DMS153 treated with DMSO at 0.1 percent for 48 hours (cell line): ENCODE data around the gene XCR1.
"Not testable (repeated sequence)": the region's sequence is repeated elsewhere in the genome, so short reads cannot be mapped to it uniquely, and the experiment has no call there.

Source experiments
- DNase-seq: peaks from one replicate; lab custom pipeline; 2025; ENCODE audit not compliant: unreplicated experiment; lab: John Stamatoyannopoulos, UW

The XCR1 gene, protein sequence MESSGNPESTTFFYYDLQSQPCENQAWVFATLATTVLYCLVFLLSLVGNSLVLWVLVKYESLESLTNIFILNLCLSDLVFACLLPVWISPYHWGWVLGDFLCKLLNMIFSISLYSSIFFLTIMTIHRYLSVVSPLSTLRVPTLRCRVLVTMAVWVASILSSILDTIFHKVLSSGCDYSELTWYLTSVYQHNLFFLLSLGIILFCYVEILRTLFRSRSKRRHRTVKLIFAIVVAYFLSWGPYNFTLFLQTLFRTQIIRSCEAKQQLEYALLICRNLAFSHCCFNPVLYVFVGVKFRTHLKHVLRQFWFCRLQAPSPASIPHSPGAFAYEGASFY

GRCh38 chr3:46027021-46027705, at the start of gene XCR1:
Gene XCR1, minus strand, starts transcription at chr3:46027483. Its CDS starts 5,536 bp downstream, at chr3:46021947.
- DNase-seq: no peak

GRCh38 chr3:46076606-46077005, 49.3 kb upstream of the XCR1 start:
- no peak for DNase-seq

DNA sequence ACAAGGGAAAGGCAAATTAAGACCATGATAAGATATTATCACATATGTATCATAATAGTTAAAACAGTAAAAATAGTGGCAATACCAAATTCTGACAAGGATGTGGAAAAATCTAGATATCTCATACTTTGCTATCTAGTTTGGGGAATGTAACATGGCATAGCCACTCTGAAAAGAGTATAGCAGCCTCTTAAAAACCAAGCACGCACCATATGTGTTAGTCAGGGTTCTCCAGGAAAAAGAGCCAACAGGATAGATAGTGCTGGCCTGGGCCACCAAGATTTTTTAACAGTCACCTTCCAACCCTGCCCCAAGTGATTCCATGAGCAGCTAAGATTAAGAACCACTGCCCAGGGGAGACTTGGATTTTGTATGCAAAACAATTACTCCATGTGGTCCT, 48.5 kb upstream of the XCR1 start:
- DNase-seq: no peak

DNA sequence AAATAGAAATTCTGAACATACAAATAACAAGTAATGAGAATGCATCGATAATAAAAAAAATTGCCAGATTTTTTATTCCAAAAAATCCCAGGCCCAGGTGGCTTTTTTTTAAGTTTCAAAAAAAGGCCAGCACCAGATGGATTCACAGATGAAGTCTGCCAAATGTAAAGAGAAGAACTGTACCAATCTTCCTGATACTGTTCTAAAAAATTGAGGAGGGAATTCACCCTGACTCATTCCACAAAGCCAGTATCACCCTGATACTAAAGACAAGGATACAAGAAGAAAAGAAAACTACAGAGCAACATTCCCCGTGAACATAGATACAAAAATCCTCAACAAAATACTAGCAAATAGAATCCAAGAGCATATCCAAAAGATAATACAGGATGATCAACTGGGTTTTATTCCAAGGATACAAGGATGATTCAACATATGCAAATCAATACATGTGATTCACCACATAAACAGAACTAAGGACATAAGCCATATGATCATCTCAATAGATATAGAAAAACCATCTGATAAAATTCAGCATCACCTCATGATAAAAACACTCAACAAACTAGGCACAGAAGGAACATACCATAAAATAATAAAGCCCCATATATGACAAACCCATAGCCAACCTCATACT, 44.1 kb upstream of the XCR1 start:
- no peak for DNase-seq

GRCh38 chr3:46070595-46071093, 43.4 kb upstream of the XCR1 start:
- DNase-seq: no peak

- DNase-seq: no peak
Observed at GRCh38 chr3:46068501-46068900, 41.2 kb upstream of the XCR1 start.

DNA sequence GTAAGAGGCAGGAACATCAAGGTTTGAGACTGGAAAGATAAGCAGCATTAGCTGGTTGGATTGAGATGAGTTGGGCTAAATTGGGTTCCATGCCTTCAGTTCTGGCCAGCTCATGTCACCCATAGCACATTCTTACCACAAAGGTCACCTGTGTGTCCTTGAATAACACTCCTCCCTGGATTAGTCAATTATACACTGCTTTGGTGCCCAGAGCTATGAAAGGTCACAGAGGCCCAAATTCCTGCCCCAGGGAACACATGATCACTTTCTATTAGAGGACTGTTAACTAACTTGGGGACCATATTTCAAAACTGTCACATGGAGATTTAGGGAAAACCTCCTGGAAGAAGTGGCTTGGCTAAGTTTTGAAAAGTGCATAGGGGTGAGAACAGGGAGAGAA, 40.1 kb upstream of the XCR1 start:
- no peak for DNase-seq

DNA sequence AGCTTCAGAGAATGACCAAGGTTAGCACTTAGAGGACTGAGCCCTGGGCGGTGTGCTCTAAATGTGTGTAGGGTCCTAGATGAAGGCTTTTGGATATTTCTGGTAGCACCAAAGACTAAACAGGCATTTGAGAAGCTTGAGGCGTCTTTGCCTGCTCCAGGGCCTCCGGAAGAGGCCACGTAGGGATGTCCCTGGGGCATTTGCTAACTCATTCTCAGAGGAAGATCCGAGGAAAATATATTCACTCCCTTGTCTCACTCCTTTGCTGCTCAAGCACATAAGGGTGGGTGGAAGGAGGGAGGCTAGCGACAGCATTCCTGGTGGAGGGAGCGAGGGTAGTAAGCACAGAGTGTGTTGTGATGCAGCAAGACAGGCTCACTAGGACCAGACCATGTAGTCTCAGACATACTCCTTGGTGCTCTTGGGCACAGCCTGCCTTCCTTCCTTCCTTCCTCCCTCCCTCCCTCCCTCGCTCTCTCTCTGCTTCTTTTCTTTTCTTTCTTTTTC, 38.5 kb upstream of the XCR1 start:
- no peak for DNase-seq

GRCh38 chr3:46065294-46065705, 38.0 kb upstream of the XCR1 start:
- peak; percentile 34 for DNase-seq

GRCh38 chr3:46062679-46063078, 35.4 kb upstream of the XCR1 start:
- no peak for DNase-seq

GRCh38 chr3:46061887-46062286, 34.6 kb upstream of the XCR1 start:
- no peak for DNase-seq

DNA sequence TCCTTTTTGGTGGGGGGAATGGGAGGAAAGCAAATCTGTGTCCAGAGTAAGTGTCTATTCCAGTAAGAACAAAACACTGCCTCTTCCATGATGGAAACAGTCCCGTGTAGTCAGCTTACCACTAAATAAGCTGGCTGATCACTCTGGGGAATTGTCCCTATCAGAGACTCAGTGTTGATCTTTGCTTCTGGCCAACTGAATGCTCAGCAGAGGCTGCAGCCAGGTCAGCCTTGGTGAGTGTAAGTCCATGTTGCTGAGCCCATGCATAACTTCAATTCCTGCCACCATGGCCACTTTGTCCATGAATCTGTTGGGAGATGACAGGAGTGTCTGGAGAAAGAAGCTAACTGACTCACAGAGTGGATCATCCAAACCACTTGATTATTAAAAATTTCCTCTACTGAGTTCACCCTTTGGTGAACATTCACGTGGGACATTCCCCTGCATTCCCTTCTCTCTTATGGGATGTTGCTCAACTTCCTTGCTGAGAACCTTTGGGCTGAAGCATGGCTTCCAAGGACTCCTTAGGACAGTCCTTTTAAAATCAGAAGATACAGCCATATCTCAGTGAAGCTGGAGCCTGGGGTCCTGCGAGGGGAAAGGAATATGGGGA, 33.9 kb upstream of the XCR1 start:
- no peak for DNase-seq

- DNase-seq: no peak
Observed at GRCh38 chr3:46060551-46060950, 33.3 kb upstream of the XCR1 start.

- DNase-seq: no peak
Observed at GRCh38 chr3:46059432-46059831, 32.1 kb upstream of the XCR1 start.

DNA sequence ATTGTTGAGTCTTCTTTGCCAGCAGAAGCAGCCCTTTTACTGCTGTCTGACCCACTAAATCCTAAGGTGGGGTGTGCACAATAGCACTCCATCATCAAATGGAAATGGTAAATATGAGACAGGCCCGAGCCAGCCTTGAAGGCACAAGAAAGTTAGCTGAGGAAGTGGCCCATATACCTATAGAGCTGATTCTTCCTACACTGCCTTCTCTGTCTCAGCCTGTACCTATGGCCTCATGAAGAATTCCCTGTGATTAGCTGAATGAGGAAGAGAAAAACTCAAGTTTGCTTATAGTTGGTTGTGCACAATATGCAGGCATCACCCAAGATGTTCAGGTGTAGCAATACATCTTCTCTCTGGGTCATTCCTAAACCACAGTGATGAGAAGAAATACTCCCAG, 31.7 kb upstream of the XCR1 start:
- DNase-seq: no peak

GRCh38 chr3:46057716-46058115, 30.4 kb upstream of the XCR1 start:
- no peak for DNase-seq

- no peak for DNase-seq
Observed at GRCh38 chr3:46056686-46057085, 29.4 kb upstream of the XCR1 start.

DNA sequence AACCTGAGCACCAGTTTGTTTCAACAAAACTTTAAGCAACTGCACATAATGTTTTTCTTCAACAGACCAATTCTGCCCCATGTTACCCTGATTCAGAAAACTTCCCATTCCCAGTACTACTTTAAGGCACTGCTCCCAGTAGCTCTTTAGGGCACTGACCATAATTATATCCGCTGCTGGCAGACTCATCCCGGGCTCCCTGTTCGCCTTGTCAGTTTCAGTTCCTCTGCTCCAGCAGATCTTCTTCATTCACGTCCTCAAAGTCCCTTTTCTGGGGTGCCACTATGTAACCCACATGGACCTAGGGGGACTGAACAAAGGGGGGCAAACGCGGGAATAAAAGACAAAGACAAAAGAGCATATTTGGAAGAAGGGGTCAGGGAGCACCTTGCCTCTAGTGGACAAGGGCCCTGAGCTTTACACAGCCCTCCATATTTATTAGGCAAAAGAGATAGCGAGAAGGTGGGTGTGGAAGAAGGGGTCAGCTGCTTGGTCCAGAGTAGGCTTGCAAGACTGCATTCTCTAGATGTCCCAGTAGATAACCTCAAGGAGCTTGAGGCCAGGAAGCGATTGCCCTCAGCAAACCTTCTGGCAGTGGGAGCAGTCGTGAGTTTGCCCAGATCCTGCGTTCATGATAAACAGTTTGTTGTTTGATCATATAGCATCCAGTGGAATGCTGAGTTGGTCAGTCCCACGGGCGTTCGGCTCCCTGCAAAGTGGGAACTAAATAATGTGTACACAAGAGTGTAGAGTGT, 26.7 kb upstream of the XCR1 start:
- DNase-seq: not testable (repeated sequence)

DNA sequence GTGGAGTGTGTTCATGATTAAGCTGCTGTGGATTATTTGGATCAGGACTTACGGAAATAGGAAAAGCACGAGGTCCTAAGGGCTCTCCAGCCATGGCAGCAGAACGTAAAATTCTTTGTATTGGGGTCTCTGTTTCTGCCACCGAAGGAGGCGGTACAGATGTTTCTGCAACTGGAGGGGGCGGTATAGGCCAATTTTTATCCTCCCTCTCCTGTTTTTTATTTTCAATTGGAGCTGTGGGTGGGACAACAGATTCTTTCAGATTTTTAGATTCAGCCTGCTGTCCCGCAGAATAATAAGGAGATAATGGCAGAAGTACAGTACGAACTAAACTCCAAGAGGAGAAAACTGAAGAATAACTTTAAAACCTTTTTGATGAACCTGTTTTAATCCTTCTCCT, 26.0 kb upstream of the XCR1 start:
- DNase-seq: not testable (repeated sequence)

DNA sequence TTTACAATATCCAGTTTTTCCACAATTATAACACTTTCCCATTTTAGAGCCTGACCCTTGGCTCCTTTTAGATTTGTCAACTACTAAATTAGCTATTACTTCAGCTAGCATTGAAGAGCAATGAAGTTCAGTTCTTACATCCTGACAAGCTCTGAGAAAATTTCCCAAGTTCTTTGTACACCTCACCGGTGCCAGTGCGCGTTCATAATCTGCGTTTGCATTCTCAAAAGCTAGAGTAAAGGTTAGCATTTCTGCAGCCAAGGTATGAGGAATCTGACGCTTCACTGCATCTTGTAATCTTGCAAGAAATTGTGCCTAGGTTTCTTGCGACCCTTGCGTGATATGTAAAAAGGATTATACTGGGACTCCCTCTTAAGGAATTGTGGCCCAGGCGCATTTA, 25.2 kb upstream of the XCR1 start:
- no peak for DNase-seq

DNA sequence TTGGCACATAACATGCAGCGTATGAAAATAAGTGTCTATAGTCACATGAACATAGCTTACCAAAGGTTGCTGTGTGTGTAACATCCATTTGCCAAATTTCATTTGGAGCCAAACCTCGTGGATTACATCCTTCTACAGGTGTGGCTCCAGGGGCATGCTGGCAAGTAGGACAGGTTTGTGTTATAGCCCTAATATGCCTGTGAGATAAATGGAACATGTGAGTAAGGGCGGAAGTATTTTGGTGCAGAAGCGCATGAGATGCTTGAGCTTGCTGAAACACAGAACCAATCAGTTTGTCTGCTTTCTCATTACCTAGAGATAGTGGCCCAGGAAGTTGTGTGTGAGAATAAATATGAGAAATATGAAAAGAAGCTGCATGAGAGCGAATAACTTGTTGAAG, 21.8 kb upstream of the XCR1 start:
- DNase-seq: no peak
